A549 treated with dexamethasone at 1 μM for 4 hours (cell line): ENCODE measurements around the gene TMPRSS3. TPM values are rescaled to one million over a fixed set of nuclear protein-coding genes. Genes with fewer than 3 reads are reported as not detected.

Source experiments
- total RNA-seq: library from RNA; stranded (reverse); fragments of 200-300 nt; extraction: Qiagen RNA extraction; gene quantifications from 5 replicates; pipeline ENCODE4 v1.2.3, GENCODE V29; 2022

The TMPRSS3 gene
- total RNA-seq, result 0.09 to 0.53 TPM (median 0.21 TPM) in 5 replicates

DNA sequence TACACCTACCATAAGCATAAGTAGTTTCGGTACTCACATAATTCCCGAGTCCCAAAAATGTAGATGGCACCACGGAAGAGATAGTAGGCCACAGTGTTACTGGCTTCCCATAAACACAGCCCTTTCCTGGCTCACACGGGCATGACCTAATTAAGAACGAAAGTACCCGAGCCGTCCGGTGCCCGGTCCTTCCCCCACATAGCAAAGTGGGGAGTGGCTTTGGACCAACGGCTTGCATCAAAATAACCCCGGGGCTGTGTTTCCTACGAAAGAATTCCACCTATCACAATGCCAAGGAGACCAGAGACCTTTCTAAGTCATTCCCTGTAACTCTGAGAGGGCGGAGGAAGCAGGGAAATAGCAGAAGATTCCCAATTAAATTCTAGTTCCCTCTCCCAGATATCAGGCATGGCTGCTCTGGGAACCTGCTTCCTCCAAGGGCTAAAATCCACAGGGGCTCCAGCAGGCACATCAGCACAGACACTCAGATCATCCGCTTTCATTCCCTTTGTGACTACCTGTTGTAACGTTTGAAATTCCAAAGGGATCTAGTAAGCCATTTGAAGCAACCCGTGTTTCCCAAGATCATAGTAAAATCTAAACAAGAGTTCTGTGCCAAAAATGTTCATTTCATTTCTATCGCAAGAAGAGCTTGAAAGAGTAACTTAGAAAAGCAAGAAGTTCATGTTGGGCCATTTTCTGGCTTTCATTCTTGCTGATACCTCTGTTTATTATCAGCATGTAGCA lies at the start of gene TMPRSS3:
Gene TMPRSS3 (minus strand): TSS at position 148 of the 747 bp plus-strand sequence. CDS start 635 bp downstream, outside the sequence.

DNA sequence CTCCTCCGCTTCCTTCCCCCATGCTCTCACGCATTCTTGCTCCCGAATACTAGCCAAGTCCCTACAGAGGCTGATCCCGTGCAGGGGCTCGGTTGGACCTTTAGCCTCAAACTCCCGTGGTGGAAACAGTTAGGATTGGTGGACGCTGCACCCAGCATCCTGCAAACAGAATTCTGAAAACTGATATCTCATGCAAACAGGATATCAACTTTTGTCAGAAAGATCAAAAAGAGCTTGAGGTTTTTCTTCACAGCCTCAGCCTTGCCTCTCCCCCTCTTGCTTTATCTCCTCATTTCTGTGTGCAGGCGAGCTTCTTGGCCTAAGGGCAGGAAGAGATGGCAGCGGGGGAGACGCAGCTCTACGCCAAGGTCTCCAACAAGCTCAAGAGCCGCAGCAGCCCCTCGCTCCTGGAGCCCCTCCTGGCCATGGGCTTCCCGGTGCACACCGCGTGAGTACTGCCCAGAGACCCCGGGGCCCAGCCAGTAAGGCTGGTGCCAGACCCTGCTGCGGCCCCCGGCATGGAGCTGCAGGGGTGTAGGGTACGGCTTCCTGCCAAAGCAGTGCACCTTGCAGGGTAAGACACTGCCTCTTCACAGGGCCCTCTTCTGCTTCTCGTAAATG lies 7.9 kb upstream of the TMPRSS3 start, which contains the start of gene UBASH3A:
Gene UBASH3A (plus strand): TSS at position 292 of the 621 bp plus-strand sequence. CDS start 44 bp downstream, at position 336.

DNA sequence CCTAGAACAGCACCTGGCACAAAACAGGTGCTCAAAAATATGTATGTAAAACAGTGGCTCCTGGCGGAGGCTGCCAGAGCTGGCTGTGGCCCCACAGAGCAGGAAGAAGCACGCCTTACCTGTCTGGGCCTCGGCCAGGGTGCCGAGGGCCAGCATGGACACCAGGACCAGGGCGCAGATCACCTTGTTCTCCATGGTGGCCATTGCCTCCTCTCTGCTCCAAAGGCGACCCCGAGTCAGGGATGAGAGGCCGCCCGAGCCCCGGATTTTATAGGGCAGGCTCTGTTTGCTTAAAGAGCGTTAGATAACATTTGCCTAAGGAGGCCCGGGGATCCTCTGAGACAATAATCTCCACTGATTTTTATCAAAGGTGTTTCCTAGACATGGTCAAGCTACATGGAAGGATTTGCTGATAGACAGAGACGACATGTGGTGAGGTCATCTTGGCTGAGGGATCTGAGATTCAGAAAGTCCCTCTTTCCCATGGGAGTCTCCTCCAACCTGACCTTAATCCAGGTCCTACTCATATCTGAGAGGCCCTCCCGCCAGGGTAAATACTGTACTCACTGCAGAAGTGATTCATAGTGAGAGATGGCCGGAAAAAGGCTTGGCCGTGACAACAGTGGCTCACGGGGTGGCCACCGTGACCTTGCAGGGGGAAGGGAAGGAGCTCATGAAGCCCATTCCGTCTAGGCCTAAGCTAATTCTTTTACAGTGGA lies 29.4 kb downstream of the TMPRSS3 start, which contains the start of gene TFF1:
Gene TFF1 (minus strand): TSS at position 244 of the 719 bp plus-strand sequence. CDS start 40 bp downstream, at position 204.

DNA sequence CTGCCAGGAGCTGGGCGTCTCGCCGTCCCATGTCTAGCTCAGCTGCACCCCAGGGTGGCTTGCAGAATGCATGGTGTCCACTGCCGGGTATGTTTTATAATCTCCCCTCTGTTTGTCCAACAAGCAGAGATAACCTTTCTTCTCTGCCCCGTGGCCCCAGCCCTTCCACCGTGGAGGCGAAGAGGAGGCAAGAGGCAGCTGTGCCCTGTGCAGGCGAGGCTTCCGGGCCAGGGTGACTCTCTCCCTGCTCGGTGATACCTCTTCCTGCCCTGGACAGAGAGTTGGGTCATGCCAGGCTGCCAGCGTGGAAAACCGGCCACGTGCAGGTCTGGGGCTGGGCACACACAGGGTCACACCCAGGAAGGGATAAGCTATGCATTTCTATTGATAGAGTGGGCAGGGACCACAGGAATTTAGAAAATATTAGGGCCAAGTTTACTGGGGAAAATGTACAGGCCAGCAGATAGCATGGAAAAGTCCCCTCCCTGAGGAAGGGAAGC lies 44.9 kb downstream of the TMPRSS3 start, which contains the start of gene TFF2:
Gene TFF2 (minus strand): TSS at position 68 of the 500 bp plus-strand sequence. CDS start 37 bp downstream, at position 31.

Other genes with a start within 250 kb of the TMPRSS3 start
- 2.4 to 2.8 TPM (median 2.4 TPM) in 5 replicates for gene ABCG1, start 176.9 kb downstream of the TMPRSS3 start, total RNA-seq
- 0.11 TPM in 1 of 5 replicates, not detected in the others for gene TFF3, start 80.6 kb downstream of the TMPRSS3 start, total RNA-seq
- gene TFF2, start 45.1 kb downstream of the TMPRSS3 start, total RNA-seq, result not detected in 5 replicates
- 19.2 to 34.3 TPM (median 22.6 TPM) in 5 replicates for gene TFF1, start 29.5 kb downstream of the TMPRSS3 start, total RNA-seq
- 0.13 to 0.30 TPM (median 0.18 TPM) in 5 replicates for gene UBASH3A, start 7.8 kb upstream of the TMPRSS3 start, total RNA-seq
- 0.46 to 1.0 TPM (median 0.61 TPM) in 5 replicates for gene RSPH1, start 100.2 kb upstream of the TMPRSS3 start, total RNA-seq
- 3.0 to 3.7 TPM (median 3.4 TPM) in 5 replicates for gene SLC37A1, start 117.8 kb upstream of the TMPRSS3 start, total RNA-seq